GM23248 (cell line): ENCODE measurements around the gene HSD11B1.

Source experiments
- EZH2 ChIP-seq: fragments of 200-600 bp; sonication (generic); IDR thresholded peaks from 2 replicates; pipeline ENCODE4 v1.6.1; 2018; ENCODE audit warnings: antibody characterized with exemption, mild to moderate bottlenecking; ENCODE audit not compliant: insufficient read depth, poor library complexity, severe bottlenecking
- EZH2phosphoT487 ChIP-seq: fragments of 200-600 bp; sonication (generic); IDR thresholded peaks from 2 replicates; pipeline ENCODE4 v1.6.1; 2018; ENCODE audit warnings: antibody characterized with exemption, moderate library complexity, mild to moderate bottlenecking, low read depth; ENCODE audit not compliant: insufficient read depth

- TF ChIP-seq EZH2phosphoT487 (no peak), EZH2 (no peak)
These were observed 10.7 kb downstream of the HSD11B1 start for GRCh38 chr1:209715314-209715713.
